HG03520 (cell line): ENCODE data around the gene TNRC6B.
"Not testable (repeated sequence)": the region's sequence is repeated elsewhere in the genome, so short reads cannot be mapped to it uniquely, and the experiment has no call there.

Source experiments
- ATAC-seq: cut with Tn5 transposase; IDR thresholded peaks from one replicate; pipeline ENCODE4 v1.9.1; 2021; ENCODE audit warnings: mild to moderate bottlenecking, moderate library complexity; ENCODE audit not compliant: unreplicated experiment

The TNRC6B gene

GRCh38 chr22:40279017-40279416, 101.3 kb downstream of the TNRC6B start:
- ATAC-seq, result no peak

- no peak for ATAC-seq
Measured at GRCh38 chr22:40281717-40282116, 104.0 kb downstream of the TNRC6B start.

GRCh38 chr22:40285513-40285912, 107.8 kb downstream of the TNRC6B start:
- no peak for ATAC-seq

- ATAC-seq, result peak; percentile 73
Measured at GRCh38 chr22:40289991-40290459, 112.3 kb downstream of the TNRC6B start.

GRCh38 chr22:40290516-40290915, 112.8 kb downstream of the TNRC6B start:
- no peak for ATAC-seq

- ATAC-seq, result no peak
Measured at GRCh38 chr22:40294696-40295095, 117.0 kb downstream of the TNRC6B start.

- ATAC-seq, result no peak
Measured at GRCh38 chr22:40300316-40300715, 122.6 kb downstream of the TNRC6B start.

- no peak for ATAC-seq
Measured at GRCh38 chr22:40300884-40301672, 123.4 kb downstream of the TNRC6B start.

- no peak for ATAC-seq
Measured at GRCh38 chr22:40302149-40302548, 124.4 kb downstream of the TNRC6B start.

- no peak for ATAC-seq
Measured at GRCh38 chr22:40305625-40306024, 127.9 kb downstream of the TNRC6B start.

GRCh38 chr22:40308999-40309573, 131.4 kb downstream of the TNRC6B start:
- no peak for ATAC-seq

- ATAC-seq, result no peak
Measured at GRCh38 chr22:40309631-40310030, 131.9 kb downstream of the TNRC6B start.

- no peak for ATAC-seq
Measured at GRCh38 chr22:40310081-40310767, 132.5 kb downstream of the TNRC6B start.

GRCh38 chr22:40310768-40311120, 133.0 kb downstream of the TNRC6B start:
- no peak for ATAC-seq

GRCh38 chr22:40311646-40312045, 133.9 kb downstream of the TNRC6B start:
- not testable (repeated sequence) for ATAC-seq

- no peak for ATAC-seq
Measured at GRCh38 chr22:40312050-40312449, 134.3 kb downstream of the TNRC6B start.

GRCh38 chr22:40313007-40313406, 135.3 kb downstream of the TNRC6B start:
- ATAC-seq, result no peak

- ATAC-seq, result no peak
Measured at GRCh38 chr22:40314041-40314440, 136.3 kb downstream of the TNRC6B start.

- ATAC-seq, result no peak
Measured at GRCh38 chr22:40320687-40321086, 143.0 kb downstream of the TNRC6B start.

- ATAC-seq, result no peak
Measured at GRCh38 chr22:40322021-40322420, 144.3 kb downstream of the TNRC6B start.

- ATAC-seq, result no peak
Measured at GRCh38 chr22:40322818-40323447, 145.2 kb downstream of the TNRC6B start.
